IPS-18c (cell line): ENCODE results near the gene SNCA.

ENCODE experiments used
- H3K4me3 ChIP-seq: 2 replicates; pipeline ENCODE4 v1.7.0; 2013; ENCODE audit warnings: low read depth, mild to moderate bottlenecking, low read length, moderate library complexity; ENCODE audit not compliant: insufficient read depth
- H3K9me3 ChIP-seq: one replicate; pipeline ENCODE4 v1.6.1; 2013; ENCODE audit warnings: mild to moderate bottlenecking, low read length, moderate library complexity; ENCODE audit not compliant: control insufficient read depth, insufficient read depth

The SNCA gene

GRCh38 chr4:89829470-89830138 lies 7.4 kb downstream of the SNCA start:
- H3K4me3 ChIP-seq, result no peak overlapping the region
- no peaks in the 10 kb centered on the region for H3K9me3 ChIP-seq

GRCh38 chr4:89823416-89823815 lies 13.5 kb downstream of the SNCA start:
- H3K4me3 ChIP-seq, result no peak overlapping the region
- no peaks in the 10 kb centered on the region for H3K9me3 ChIP-seq

- Histone ChIP-seq H3K4me3 (no peak overlapping the region), H3K9me3 (no peaks in the 10 kb centered on the region)
Measured at GRCh38 chr4:89821612-89822011, 15.3 kb downstream of the SNCA start.

GRCh38 chr4:89820010-89820409 lies 17.0 kb downstream of the SNCA start:
- Histone ChIP-seq H3K9me3 (no peaks in the 10 kb centered on the region), H3K4me3 (no peak overlapping the region)

- Histone ChIP-seq H3K9me3 (no peaks in the 10 kb centered on the region), H3K4me3 (no peak overlapping the region)
Measured at GRCh38 chr4:89814362-89814761, 22.6 kb downstream of the SNCA start.

GRCh38 chr4:89813197-89813596 lies 23.8 kb downstream of the SNCA start:
- Histone ChIP-seq H3K4me3 (no peak overlapping the region), H3K9me3 (no peaks in the 10 kb centered on the region)

- no peaks in the 10 kb centered on the region for H3K9me3 ChIP-seq
- no peak overlapping the region for H3K4me3 ChIP-seq
Measured at GRCh38 chr4:89807441-89808140, 29.4 kb downstream of the SNCA start.

- H3K4me3 ChIP-seq, result no peak overlapping the region
- H3K9me3 ChIP-seq, result no peaks in the 10 kb centered on the region
Measured at GRCh38 chr4:89805297-89805696, 31.7 kb downstream of the SNCA start.

- no peak overlapping the region for H3K4me3 ChIP-seq
Measured at GRCh38 chr4:89803915-89804314, 33.0 kb downstream of the SNCA start.

GRCh38 chr4:89803036-89803435 lies 33.9 kb downstream of the SNCA start:
- no peaks in the 10 kb centered on the region for H3K9me3 ChIP-seq
- H3K4me3 ChIP-seq, result no peak overlapping the region

More at GRCh38 chr4:89803915-89804314, 33.0 kb downstream of the SNCA start:
- H3K9me3 ChIP-seq, result no peaks in the 10 kb centered on the region

GRCh38 chr4:89800527-89801103 lies 36.3 kb downstream of the SNCA start:
- Histone ChIP-seq H3K4me3 (no peak overlapping the region), H3K9me3 (no peaks in the 10 kb centered on the region)

- H3K4me3 ChIP-seq, result no peak overlapping the region
- no peaks in the 10 kb centered on the region for H3K9me3 ChIP-seq
Measured at GRCh38 chr4:89800012-89800516, 36.9 kb downstream of the SNCA start.

- no peak overlapping the region for H3K4me3 ChIP-seq
- no peaks in the 10 kb centered on the region for H3K9me3 ChIP-seq
Measured at GRCh38 chr4:89799071-89799470, 37.9 kb downstream of the SNCA start.

GRCh38 chr4:89797117-89797516 lies 39.8 kb downstream of the SNCA start:
- Histone ChIP-seq H3K4me3 (no peak overlapping the region), H3K9me3 (no peaks in the 10 kb centered on the region)

- H3K4me3 ChIP-seq, result no peak overlapping the region
- no peaks in the 10 kb centered on the region for H3K9me3 ChIP-seq
Measured at GRCh38 chr4:89788206-89789072, 48.5 kb downstream of the SNCA start.

- Histone ChIP-seq H3K4me3 (no peak overlapping the region), H3K9me3 (no peaks in the 10 kb centered on the region)
Measured at GRCh38 chr4:89784686-89785231, 52.2 kb downstream of the SNCA start.

- Histone ChIP-seq H3K9me3 (peaks cover 2% of the 10 kb centered on the region), H3K4me3 (no peak overlapping the region)
Measured at GRCh38 chr4:89781321-89781720, 55.6 kb downstream of the SNCA start.
